NCI-H2029 (cell line): ENCODE results near the gene AGBL4.

Experiments
- DNase-seq: peaks from one replicate; lab custom pipeline; 2025; lab: John Stamatoyannopoulos, UW

The AGBL4 gene

DNA sequence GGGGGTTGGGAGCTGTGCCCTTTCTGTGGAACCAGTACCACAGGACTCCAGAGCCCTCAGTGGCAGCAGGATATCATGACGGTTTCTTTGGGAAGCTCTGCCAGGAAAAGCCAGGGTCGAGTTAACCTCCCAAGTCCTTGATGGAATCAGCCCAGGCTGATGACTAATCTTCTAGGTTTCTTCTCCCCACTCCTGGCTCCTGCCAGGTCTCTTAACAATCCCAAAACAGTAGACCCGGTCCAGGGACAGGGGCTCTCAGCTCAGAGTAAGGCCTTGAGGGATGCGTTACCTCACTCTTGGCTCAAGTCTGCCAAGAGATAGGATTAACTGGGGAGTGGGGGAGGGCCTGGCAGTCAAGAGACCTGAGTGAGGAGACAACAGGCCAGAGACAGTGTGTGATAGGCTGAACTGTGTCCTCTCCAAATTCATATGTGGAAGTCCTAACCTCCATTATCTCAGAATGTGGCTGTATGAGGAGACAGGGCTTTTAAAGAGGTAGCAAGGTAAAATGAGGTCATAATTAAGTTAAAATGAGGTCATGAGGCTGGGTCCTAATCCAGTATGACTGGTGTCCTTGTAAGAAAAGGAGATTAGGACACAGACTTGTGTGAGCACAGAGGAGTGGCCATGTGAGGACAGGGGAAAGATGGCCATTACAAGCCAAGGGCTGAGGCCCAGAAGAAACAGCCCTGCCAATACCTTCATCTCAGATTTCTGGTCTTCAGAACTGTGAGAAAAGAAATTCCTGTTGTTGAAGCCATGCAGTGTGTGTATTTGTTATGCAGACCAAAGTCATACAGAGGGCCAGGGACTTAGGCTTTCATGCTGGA, 1342.1 kb downstream of the AGBL4 start:
- DNase-seq, result no peak

DNA sequence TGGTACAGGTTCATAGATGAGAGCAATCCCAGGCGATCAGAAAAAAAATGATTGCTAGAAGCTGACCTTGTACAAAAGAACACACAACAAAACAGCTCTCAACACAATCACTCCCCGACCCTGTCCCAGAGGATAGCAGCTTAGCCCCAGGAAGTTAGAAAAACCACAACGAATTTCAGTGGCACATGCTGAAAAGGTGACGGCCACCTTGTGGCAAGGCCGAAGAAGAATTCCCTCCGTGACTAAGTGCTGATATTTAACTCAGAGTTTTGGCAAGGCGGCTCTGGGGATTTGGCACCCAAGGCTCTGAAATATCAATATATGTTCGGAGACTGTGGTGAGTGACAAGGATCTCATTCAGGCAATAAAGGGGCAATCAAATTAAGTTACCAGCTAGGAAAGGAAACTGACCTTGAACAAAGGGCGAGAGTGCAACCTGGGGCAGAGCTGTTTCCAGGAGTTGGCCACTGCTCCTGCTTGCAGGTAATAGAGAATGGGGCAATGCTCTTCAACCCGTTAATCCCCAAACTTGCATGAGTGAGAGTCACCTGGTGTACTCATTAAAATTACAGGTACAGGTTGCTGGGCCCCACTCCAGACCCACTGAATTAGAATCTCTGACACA, 1343.2 kb downstream of the AGBL4 start:
- DNase-seq, result no peak

DNA sequence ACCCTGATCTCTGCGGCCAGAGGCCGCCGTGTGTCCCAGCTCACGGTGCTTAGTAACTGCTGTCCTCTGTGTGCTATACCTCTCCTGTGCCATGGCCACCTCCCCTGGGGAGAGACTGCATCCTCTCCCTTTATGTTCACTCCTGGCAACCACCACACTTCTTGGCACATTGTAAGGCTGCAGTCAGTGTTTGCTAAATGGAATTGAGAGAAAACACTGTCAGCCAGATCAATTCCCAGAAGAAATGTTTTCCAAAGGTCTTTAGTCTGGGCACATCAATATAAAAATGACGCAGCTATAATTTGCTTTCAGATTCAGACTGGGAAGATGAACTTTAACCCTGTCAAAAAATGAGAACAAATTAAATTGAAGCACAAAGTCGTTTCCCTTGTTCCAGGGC, 1343.9 kb downstream of the AGBL4 start:
- DNase-seq, result no peak

DNA sequence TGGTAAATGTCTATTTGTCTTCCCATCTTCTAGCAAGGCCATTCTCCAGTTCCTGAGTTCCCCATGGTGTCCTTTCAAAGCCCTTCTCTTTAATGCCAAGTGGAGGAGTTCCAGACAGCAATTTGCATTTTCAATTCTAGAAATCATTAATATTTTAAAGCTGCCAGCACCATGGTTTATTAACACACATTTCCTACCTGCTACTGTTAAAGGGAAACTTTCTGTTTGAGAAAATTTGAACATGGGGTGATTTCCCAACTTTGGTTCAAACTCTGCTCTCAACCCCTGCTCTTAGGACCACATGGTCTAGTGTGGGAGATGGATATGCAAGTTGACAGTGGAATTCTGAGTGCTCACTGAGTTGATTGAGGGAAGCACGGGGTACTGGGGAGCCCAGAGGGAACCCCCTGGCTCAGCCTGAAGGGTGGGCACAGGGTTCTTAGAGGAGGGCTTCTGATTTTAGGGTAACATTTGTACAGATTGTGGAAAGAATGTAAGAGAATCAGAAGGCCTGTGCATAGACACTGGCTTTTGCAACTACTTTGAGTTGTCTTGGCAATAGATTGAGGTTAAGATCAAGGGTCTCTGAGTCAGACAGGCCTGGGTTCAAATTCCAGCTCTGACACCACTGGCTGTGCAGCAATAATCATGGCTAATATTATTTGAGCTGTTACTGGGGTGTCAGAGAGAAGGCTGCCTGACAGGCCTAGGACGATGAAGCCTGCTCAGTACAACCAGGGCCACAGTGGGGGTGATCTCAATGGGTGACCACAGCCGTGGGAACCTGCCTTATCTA, 1344.8 kb downstream of the AGBL4 start:
- no peak for DNase-seq

DNA sequence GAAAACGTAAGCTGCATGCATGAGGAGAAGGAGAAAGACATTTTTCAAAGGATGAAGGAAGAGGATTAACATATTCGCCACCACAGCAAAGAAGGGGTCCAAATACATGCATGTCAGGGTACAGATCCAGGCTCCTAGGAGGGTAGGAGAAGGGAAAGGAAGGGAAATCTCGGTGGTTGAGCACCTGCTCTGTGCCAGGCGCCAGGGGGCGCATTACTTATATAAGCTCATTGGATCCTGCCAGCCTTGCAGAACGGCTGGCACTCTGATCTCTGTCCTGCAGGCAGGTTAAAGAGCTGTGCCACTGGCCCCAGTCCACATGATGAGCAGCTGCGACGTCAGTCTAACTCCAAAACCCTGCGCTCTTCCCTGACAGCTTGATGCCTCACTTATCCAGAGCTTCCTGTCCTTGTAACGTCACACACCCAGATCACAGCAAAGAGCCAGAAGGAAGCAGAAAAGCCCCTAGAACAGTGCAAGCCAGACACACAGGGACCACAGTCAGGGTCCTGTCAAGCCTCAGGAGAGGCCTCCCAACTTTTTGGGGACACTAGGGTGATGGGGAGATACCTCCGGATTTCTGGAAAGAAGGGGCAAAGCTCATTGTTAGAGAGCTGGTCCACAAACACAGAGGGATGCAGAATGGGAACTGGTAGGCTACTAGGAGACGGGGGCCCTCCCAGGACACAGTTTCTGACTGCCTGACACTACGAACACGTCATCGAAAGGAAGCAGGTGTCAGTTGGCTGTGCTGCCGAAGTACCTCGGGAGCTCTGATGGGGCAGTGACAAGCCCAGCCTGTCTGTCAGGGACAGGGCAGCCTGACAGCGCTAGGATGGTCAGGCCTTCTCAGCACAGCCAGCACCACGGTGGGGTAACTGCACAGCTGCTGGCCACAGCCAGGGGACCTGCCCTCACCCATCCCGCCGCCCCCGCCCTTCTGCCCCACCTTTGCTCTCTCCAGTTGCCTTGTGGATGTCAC, 1346.2 kb downstream of the AGBL4 start:
- DNase-seq, result peak; percentile 91

DNA sequence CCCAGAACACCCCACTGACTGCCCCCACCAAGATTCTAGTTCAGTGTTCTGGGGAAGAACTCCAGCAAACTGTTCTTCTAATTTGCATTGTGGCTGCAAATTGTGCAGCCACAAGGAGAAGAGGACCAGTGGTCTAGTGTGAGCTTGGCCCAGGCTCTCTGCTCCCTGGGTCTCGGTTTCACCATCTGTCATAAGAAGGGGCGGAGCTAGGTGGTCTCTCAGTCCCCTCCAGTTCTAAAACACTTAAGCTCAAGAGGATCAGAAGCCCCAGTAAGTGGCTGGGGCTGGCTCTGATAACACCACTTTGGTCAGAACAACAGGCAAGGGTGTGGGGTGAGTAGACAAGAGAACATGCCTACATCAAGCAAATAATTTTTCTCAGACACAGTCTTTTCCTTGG, 1346.9 kb downstream of the AGBL4 start:
- no peak for DNase-seq

DNA sequence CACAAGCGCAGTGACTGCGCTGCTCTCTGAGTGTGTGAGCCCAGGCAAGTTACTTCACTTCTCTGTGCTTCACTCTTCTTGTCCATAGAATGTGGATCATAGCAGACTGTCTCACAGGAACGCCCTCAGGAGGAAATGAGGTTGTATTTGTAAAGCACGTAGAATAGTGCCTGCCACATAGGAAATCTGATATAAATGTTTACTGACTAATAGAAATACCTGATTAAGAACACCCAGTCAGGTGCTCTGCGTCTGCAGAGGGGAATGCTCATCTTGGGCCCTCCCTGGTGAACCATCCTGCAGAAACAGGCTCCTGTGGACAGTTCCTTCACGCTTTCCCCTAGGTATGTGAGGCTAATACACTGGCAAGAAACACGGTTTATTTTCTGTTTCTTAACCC, 1347.4 kb downstream of the AGBL4 start:
- DNase-seq, result peak; percentile 33

DNA sequence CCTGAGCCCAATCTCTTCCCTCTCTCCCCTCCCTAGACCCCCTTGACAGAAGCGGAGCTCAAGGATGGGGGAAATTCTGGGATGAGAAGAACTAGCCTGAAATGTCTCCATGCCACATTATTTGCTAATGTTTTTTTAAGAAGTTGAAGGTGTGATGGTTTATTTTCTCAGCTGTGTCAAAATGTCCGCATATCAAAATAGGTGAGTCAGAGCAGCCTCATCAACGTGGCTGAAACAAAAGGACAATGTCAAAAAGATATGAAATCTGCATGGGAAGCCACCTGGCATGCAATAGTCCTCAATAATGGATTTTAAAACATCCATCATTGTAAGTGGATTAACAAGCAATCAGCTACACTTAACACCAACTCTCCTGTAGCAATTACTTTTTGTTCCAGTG, 1348.5 kb downstream of the AGBL4 start:
- no peak for DNase-seq

DNA sequence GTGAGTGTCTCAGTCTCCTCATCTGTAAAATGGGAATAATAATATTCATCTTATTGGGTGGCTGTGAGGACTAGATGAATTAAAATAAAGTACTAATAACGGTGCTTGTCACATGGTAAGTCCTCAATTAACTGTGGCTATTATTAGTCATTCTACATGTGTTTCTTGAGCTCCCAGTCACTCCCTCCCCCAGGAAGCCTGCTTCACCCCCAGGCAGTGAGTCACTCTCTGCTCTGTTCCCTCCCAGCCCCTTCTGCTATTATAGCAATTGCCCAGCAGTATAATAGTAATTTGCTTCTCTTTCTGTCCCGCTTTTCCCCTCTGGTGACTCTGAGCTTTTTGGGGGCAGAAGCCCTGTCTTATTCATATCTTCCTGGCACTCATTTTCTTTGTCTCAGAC, 1349.1 kb downstream of the AGBL4 start:
- DNase-seq, result no peak

DNA sequence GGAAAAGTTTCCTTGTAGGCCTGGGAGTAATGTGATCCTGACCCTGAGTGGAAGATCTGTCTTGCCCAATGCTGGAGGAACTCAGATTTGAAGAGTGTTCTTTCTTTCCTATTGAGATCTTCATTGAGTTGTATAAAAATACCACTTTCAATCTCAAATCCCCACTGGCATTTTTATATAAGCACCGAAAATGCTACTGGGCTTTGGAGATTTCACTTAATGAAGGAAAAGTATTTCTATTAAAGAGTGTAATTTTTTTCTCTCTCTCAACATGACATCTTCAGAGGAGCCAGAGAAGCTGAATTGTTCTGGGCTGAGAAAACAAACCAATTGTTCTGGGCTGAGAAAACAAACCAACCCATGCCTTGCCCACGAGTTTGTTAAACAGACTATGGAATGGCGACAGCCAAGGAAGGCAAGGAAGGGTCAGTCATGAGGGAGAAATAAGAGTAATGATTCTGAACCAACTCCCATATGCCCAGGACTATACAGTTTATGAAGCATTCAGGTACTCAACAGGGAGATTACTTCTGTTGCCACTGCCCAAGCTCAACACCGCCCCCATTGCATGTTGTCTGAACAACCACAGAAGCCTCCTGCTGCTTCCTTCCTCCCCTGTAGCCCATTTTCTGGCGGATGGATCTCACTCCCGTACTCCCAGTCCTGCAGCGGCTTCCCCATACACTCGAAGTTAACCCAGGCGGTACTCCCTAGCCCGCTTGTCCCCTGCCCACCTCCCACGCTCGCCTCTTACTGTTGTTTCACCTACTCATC, 1350.2 kb downstream of the AGBL4 start:
- DNase-seq, result peak; percentile 25

DNA sequence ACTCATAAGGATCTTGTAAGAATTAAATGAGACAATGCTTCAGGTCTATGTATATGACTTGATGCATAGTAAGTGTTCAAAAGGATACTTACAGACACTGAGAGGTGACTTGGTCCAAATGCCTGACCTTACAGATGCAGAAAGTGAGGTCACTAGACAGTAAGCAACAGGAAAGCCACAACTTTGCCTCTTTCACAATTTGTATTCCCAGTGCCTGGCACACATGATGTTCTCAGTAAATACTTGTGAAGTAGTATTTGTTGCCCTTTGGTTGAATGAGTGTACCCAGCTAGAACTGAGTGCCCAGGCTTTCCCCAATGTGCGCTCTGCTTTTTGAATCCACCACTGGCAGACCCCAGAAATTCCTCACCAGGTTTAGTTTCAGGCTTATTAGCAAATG, 1352.2 kb downstream of the AGBL4 start:
- no peak for DNase-seq

DNA sequence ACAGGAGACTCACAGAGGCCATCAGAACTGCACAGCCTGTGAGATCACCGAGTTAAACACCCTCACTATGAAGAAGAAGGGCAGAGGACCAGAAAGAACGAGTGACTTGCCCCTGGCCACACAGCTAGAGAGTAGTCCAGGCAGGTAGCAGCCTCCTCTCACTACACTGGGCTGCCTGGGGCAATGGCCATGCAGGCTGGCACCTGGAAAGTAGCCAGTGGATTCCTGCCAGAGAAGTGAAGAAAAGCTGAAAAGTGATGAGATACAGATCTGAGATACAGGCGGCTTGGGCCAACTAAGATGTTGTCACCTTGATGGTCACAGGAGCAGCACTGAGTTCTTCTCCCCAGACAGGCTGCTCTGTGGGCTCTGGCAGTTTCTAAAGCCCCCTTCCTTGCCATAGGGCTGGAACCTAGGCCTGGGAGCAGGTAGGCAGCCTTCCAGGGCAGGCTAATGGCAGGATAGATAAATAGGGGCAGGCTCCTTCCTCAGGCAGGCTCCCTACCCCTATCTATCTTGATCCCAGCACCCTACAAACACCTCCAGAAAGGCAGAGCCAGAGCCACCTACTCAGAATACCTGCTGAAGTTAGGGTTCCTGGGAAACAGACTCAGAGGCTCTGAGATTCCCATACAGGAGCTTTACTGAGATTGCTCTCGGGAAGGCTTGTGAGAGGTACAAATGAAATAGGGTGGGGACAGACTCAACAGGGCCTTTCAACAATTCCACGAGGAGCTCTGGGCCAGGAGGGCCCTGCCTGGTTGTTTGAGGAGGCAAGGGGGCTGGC, 1353.3 kb downstream of the AGBL4 start:
- DNase-seq, result peak; percentile 21

DNA sequence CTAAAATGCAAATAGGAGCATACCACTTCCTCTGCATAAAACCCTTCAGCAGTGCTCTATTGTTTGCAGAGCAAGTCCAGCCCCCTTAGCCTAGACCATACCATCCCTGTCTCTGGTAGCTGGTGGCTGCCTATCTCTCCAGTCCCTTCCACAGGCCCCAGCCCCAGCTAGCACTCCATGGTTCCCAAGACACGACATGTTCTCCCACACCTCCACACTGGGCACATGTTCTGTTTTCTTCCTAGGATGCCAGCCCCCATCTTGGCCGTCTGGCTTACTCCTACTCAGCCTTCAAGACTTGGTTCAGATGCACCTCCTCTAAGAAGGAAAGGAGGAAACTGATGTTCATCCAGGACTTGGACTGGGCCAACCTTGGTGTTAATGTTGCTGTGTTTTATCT, 1355.4 kb downstream of the AGBL4 start:
- DNase-seq, result no peak

DNA sequence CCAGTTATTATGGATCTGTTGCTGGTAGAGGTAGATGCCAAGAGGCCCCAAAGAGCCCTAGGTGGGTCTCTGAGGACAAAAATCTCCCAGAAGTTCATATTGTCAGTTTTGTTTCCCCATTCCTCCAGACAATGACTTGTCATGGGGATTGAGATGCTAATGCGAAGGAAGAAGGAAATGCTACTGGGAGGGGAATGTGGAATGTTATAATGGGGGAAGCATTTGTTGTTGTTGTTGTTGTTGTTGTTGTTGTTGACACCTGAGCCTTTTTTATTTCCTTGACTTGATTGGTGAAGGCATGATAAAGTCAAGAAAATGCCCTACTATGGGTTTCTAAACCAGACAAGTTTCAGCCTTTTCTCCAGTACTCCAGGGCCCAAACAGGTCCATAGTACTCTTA, 1356.0 kb downstream of the AGBL4 start:
- DNase-seq, result no peak

DNA sequence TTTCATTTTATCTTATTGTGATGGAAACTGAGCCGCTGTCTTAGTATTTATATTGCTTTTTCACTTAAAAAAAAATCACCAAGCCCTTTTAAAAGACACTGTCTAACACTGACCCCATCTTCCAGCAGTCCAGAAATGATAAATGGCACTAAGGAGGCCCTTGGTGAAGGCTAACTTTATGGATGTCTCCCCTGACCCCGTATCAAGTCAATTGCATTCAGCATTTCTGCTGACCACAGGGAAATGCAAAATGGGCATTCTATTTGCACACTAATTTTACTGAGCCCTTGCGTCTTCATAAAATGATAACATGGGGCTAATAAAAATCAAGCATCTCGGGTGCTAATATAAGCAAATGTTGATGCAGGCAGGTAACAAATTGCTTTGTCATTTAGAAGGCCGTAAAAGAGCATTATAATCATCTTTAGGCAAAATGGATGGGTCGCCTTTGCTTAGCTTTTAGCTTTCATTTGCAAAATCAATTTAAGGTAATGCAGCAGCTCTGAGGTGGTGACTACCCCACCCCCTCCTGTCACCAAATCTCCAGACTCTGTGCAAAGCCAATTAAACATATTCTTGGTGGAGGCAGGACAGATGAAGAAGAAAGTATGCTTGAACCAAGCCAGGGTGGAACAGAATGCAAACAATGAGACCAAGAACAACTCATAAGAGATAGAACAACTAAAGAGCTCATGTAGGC, 1357.9 kb downstream of the AGBL4 start:
- no peak for DNase-seq

DNA sequence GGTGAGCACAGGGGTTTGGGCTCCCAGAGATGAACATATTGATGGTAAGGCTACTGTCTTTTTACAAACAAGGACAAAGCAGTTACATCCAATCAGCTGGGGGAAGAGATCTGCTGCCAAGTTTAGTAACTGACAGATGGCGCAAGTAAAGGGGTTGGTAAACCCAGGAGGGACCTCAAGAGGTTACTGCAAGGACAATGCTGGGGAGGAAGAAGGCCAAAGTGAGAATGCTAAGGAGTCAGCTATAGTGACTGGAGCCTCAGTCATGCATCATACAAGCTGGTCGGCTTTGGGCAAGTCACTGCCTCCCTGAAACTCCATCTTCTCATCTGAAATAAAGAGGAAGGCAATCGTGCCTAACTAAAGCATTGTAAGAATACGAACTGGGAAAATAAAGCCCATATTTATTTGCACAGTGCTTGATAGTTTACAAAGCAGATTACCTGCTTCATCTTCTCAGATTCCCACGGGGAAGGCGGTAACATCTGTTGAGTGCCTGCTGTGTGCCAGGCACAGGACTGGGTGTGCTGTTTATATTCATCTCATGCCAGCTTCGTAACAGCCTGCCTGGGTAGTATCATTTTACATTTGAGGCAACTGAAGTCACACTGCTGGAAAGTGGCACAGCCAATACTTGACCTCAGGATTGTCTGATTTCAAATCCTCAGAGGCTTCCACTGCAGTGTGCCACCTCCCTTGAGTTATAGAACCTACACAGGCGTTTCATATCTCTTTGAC, 1361.9 kb downstream of the AGBL4 start:
- peak; percentile 94 for DNase-seq

DNA sequence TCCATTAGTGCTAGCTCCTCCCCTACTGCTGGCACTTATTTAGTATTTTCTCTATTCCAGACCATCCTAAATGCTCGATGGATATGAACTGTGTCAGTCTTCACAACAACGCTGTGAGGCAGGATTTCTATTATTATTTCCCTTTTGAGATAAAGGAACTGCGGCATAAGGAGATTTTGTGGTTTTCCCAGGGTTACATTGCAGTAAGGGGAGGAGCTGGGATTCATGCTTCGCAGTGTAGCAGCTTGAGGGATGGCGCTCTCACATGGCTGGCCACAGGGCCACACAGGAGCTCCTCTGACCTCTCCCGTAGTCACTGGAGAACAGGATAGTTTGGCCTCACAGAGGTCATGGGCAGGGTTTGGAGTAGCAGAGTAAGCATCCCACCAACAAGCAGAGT, 1364.0 kb downstream of the AGBL4 start:
- no peak for DNase-seq

DNA sequence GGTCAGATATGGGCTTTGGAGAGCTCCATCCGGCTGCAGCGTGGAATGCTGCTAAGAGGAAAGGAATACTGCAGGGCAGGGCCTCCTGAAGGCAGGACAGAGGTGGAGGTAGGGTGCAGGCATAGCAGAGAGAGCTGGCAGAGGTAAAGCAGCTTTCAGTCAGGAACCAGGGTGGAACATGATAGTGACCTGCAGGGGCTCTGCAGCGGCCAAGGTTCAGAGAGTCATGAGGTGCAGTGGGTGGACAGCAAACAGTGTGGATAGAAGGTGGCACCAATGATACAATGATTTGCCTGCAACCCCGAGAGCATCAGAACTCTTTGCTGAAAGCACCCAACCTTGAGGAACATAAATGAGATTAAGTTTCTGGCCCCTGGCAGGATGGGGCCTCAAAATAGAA, 1366.3 kb downstream of the AGBL4 start:
- DNase-seq, result no peak
